Neural progenitor cell (in vitro differentiated cells): ENCODE results near the gene EFNA5.

Experiments used
- EZH2phosphoT487 ChIP-seq: fragments of 200-600 bp; sonication (generic); IDR thresholded peaks from 2 replicates; pipeline ENCODE4 v1.6.1; 2017; ENCODE audit warnings: antibody characterized with exemption
- TF ChIP-seq, protein P1 (sequence below): fragments of 200-600 bp; sonication (generic); IDR thresholded peaks from 2 replicates; pipeline ENCODE4 v1.5.1; 2017; ENCODE audit warnings: antibody characterized with exemption, mild to moderate bottlenecking

- TF ChIP-seq, protein P1, sequence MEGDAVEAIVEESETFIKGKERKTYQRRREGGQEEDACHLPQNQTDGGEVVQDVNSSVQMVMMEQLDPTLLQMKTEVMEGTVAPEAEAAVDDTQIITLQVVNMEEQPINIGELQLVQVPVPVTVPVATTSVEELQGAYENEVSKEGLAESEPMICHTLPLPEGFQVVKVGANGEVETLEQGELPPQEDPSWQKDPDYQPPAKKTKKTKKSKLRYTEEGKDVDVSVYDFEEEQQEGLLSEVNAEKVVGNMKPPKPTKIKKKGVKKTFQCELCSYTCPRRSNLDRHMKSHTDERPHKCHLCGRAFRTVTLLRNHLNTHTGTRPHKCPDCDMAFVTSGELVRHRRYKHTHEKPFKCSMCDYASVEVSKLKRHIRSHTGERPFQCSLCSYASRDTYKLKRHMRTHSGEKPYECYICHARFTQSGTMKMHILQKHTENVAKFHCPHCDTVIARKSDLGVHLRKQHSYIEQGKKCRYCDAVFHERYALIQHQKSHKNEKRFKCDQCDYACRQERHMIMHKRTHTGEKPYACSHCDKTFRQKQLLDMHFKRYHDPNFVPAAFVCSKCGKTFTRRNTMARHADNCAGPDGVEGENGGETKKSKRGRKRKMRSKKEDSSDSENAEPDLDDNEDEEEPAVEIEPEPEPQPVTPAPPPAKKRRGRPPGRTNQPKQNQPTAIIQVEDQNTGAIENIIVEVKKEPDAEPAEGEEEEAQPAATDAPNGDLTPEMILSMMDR, result no peak
- TF ChIP-seq EZH2phosphoT487, result no peak
Measured at GRCh38 chr5:107426209-107426608, 244.5 kb downstream of the EFNA5 start.
